NT2/D1 (cell line): ENCODE data around the gene PRODH.

Experiments
- SUZ12 ChIP-seq: IDR thresholded peaks from 2 replicates; pipeline ENCODE4 v1.6.1; 2011; ENCODE audit not compliant: insufficient read length, insufficient read depth; ENCODE audit errors: extremely low read depth
- YY1 ChIP-seq: IDR thresholded peaks from 2 replicates; pipeline ENCODE4 v1.6.1; 2011; ENCODE audit not compliant: insufficient read length, insufficient read depth
- ZNF274 ChIP-seq: IDR thresholded peaks from 2 replicates; pipeline ENCODE4 v1.6.1; 2011; ENCODE audit warnings: mild to moderate bottlenecking, low read depth, low read length

DNA sequence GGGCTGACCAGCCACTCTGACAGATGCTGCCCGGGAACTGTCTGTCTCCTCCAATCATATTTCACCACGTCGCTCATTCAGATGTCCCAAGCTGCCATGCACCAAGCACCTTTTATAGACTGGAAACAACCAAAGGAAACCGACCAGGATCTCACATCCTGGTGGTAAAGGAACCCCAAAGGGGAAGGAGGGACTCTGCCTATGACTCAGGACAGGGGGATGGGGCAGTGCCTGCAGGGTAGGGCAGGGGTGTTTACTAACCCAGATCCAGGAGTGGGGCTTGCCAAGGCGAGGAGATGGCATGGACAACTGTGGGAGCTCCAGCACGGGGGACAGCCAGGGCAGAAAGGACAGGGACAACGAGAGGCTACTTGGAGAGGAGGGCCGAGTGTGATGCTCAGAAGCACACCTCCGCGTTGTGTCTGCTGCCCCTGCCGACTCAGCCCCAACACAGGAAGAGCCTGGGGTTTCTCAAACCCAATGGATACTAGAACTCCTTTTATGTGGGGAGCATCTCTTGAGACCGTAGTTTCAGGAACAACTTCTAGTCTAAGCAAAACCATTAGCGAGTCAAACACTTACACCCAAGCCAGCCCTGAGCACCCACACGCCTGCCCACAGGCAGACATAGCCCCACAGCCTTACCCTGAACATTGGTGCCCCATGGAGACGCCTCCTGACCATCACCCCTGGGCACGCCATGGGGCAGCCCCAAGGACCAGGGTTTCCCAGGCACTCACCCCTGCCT, 4.0 kb downstream of the PRODH start:
- no peak for TF ChIP-seq SUZ12
- TF ChIP-seq ZNF274, result no peak
- no peak for TF ChIP-seq YY1
